Measurements from ENCODE around the gene PDZD2.

DNA sequence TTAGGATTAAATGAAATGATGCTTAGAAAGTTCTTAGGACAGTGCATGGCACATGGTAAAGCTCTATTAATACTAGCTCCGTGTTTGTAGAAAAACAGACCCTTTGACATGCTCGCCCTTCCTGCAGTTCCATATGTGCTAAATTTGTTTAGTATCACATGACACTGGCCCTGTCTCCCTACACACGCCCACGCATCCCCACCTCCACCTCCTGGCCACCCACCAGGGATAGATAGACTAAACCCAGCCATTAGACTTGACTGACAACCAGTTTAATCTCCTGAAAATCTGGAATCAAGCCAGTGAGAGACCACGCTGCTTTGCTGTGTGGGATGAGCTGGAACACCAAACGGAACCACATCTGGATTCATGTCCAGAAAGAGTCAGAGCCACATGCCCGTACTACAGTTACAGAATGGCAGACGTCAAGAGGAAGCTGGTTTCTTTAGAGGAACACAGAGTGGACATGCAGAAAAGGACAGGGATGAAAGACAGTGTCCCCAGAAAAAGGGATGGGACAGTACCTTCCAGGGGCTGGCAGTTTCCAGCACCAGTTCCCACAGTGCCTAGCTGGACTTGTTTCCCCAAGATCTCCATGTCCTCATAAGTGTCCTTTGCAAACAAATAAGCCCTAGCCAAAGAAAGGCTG, 186.1 kb downstream of the PDZD2 start:
- TF ChIP-seq POLR2A (IDR thresholded peaks at IDR 0.05; ENCODE audit: low read length), result no peak
- TF ChIP-seq GATA1 (IDR thresholded peaks at IDR 0.05; ENCODE audit: low read depth, low read length), result no peak
